GM12873 (cell line): ENCODE data around the gene PHF19.

Source experiments
- TF ChIP-seq, protein P1 (sequence below): IDR thresholded peaks from 2 replicates; pipeline ENCODE4 v1.5.1; 2012; ENCODE audit warnings: low read depth, mild to moderate bottlenecking, moderate library complexity, low read length, control low read depth; ENCODE audit not compliant: insufficient read depth; ENCODE audit errors: missing control alignments

The PHF19 gene

DNA sequence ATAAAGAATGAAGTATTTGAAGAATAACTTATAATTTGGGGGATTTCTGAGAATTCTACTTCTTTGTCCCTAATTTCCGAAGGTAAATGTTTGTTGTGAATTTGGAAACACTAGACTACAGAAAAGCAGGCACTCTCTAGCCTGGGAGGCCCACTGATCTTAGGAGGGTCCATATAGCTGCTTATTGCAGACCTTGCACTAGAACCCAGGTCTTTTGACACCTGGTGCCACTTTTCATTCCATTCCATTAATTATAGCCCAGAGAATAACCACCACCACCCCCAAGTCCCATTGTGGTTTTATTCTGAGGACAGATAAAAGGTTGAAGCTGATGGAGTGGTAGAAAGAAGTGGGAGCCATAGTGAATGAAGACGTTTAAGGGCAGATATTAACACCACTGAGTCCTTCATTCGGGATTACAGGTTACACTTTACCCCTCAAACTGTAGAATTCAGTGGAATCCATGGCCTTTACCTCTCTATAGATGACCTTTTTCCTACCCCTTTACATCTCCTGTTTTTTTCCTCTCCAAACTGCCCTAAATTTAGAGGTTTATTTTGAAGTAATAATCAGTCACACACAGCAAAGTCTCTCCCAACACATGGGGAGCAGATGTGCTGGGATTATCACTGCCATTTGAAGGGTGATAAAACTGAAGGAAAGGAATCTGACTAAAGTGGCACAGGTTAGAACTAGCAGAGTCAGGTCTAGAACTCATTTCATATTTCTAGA is 22.2 kb downstream of the PHF19 start:
- TF ChIP-seq, protein P1, sequence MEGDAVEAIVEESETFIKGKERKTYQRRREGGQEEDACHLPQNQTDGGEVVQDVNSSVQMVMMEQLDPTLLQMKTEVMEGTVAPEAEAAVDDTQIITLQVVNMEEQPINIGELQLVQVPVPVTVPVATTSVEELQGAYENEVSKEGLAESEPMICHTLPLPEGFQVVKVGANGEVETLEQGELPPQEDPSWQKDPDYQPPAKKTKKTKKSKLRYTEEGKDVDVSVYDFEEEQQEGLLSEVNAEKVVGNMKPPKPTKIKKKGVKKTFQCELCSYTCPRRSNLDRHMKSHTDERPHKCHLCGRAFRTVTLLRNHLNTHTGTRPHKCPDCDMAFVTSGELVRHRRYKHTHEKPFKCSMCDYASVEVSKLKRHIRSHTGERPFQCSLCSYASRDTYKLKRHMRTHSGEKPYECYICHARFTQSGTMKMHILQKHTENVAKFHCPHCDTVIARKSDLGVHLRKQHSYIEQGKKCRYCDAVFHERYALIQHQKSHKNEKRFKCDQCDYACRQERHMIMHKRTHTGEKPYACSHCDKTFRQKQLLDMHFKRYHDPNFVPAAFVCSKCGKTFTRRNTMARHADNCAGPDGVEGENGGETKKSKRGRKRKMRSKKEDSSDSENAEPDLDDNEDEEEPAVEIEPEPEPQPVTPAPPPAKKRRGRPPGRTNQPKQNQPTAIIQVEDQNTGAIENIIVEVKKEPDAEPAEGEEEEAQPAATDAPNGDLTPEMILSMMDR: no peak

DNA sequence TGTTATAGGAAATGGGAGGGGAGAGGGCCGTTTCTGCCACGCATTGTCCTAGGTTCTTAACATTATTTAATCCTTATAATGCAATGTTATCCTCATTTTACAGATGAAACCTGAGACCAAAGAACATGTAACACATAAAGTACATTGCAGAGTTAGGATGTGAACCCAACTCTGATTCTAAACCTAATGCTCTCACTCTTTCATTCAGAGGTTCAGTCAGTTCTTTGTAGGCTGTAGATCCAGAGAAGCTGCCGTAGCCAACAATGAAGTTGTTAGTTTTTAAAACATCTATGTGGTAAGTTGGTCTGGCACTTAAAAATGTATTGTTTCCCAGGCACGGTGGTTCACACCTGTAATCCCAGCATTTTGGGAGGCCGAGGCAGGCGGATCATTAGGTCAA is 23.8 kb downstream of the PHF19 start:
- TF ChIP-seq, protein P1: no peak

DNA sequence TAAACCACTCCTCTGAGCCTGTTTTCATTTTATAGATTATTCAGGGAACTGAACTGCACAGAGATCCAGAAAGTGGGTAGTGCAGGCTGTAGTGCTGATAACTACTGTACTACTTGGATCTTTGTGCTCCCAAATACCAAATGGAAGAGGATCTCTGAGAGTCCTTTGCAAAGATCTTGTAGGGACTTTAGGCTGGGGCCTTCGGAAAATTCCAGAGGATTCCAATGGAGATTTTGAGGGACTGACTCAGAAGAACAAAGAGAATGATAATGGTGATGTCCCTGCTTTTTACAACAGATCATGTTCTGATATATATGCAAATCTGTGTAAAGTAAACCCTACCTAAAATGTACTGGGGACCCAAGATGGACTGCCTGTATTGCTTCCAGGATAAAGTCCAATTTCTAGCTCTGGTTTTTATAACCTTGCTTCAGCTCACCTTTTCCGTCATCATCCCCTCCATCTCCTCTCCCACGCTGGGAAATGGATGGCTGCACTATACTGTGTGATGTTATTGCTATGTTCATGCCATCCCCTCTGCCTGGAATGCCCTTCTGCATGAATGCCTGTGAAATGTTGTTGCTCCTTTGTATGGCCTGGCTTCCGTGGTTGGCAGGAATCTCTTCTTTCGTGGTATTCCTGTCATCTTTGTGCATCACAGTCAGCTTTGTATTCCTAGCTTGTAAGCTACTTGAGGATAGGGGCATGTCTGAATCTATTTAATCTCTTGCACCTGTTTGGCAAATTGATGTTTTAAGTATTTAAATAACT is 24.6 kb downstream of the PHF19 start:
- TF ChIP-seq, protein P1: no peak

DNA sequence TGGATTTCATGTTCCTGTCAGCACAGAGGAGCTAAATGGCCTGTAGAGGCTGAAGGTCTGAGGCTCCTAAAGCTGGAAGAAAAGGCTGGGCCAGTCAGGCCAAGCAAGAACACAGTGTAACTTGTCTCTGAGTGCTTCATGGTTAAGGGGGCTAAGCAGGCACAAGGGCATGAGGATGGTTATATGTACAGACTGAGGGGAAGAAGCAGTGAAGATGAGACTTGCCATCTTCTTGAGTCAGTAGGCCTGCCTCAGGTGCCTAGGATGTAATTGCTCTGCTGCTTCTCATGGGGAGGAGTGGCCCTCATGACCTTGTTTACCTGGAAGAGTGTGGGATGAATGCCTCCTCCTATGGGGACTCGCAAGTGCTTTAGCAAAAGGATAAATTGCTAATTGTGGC is 25.5 kb downstream of the PHF19 start:
- TF ChIP-seq, protein P1: no peak

DNA sequence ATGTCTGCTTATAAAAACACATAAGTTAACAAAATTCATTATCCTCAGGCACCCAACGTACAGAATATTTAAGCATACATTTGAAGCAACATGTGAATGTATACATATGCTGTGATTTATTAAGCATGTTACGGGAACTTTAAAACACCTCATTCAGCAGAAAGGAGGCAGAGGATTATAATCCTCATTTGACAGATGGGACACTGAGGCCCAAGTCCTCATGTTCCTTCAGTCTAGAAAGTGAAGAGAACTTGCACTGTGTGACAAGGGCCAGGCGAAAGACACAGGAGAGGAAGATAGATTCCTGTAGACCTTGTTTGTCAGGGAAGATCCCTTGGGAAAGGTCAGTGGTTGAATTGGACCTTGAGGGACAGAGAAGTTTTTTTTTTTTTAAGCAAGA is 26.7 kb downstream of the PHF19 start:
- TF ChIP-seq, protein P1: no peak

DNA sequence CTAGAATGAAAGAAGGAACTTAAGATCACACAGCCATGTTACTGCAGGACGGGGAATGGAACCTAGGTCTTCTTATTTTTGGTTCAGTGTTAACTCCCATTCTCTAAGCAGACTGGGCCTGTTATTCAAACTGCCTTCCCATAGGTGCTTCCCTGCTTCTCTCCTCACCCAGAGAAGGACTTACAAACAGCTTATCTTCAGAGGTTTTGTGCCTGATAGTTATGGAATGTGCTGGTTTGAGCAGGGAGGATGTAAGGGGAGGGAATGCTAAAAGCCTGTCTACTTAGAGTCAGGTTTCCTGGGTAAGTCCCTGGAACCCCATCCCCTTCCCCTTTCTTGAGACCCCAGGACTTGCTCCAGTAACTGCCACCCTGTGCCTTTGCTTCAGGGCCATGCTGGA is 30.1 kb downstream of the PHF19 start:
- TF ChIP-seq, protein P1: no peak

DNA sequence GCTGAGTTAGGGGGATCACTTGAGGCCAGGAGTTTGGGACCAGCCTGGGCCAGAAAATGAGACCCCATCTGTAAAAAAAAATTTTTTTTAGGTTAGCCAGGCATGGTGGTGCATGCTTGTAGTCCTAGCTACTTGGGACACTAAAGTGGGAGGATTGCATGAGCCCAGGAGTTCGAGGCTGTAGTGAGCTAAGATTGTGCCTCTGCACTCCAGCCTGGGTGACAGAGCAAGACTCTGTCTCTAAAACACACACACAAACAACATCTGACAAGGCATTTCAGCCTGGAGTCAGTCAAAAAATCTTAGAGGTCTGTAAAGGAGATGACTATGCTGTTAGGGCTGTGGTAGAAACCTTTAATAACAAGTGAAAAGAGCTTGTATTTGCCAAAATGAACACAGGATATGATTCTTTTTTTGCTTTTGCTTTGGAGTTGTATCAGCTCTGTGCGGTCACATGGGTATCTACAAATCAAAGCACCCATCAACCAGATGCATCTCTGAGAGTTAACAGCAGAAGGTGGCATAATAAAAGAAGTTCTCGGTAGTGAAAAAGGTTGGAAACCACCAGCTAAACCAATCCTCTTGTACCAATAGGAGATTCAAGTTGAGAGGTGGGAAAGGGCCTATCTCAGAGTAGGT is 30.6 kb downstream of the PHF19 start:
- TF ChIP-seq, protein P1: no peak
